HepG2 (cell line): ENCODE data around the gene ARHGAP11B.

ENCODE experiments used
- ATAC-seq: fragments of 200-7000 bp; cut with Tn5 transposase; 3 replicates; pipeline ENCODE4 v1.9.1; 2020; ENCODE audit warnings: mild to moderate bottlenecking, moderate library complexity
- BruUV-seq: library from RNA; stranded (reverse); fragments of 400-500 nt; replicated peaks from 2 replicates; lab custom pipeline; 2021; lab: Mats Ljungman, UMichigan
- CTCF ChIA-PET: fragments of 300-600 bp; formaldehyde crosslinking; extraction: SDS; loops from one replicate; lab custom pipeline; 2021; ENCODE audit warnings: low total read pairs, inconsistent platforms, low intra/inter-chr PET ratio; lab: Yijun Ruan, JAX
- POLR2A ChIA-PET: fragments of 350-600 bp; sonication (Branson Sonifier 250); formaldehyde crosslinking; loops from one replicate; lab custom pipeline; 2020; ENCODE audit warnings: antibody characterized with exemption, inconsistent platforms; lab: Yijun Ruan, JAX
- DNase-seq: peaks from one replicate; pipeline ENCODE4 v3.0.0-alpha.2; 2015; ENCODE audit warnings: low spot score
- FAIRE-seq: peaks from 3 replicates; lab custom pipeline; 2011; peaks lifted over from hg19 to GRCh38; lab: Jason Lieb, UNC
- H2AFZ ChIP-seq: one replicate; pipeline ENCODE4 v1.6.1; 2011; ENCODE audit warnings: low read length, inconsistent platforms
- H3K27ac ChIP-seq: fragments of 300-600 bp; 3 replicates; pipeline ENCODE4 v1.8.0; 2011; ENCODE audit warnings: mixed run types, mild to moderate bottlenecking, mixed read lengths, low read length, inconsistent platforms; ENCODE audit not compliant: insufficient read depth; ENCODE audit errors: extremely low read length
- H3K27me3 ChIP-seq, 2 experiments: fragments of 200-600 bp in 1 of 2; 2 replicates in 1 of 2; 3 replicates in 1 of 2; pipeline versions ENCODE4 v1.6.0 to v1.8.0; 2011; ENCODE audit warnings: low read length in 2 of 2, mild to moderate bottlenecking in 2 of 2, moderate library complexity in 2 of 2, inconsistent platforms in 1 of 2; ENCODE audit not compliant: insufficient read depth in 2 of 2, control insufficient read depth in 1 of 2
- H3K36me3 ChIP-seq, 2 experiments: fragments of 200-600 bp in 1 of 2; replicated peaks in 1 of 2; 2 replicates in 1 of 2; 3 replicates in 1 of 2; pipeline versions ENCODE4 v1.5.1 to v1.8.0; 2011; ENCODE audit warnings: low read length in 2 of 2, inconsistent platforms in 1 of 2; ENCODE audit not compliant: insufficient read depth in 2 of 2, control insufficient read depth in 1 of 2
- H3K4me1 ChIP-seq: 2 replicates; pipeline ENCODE4 v1.5.1; 2012; ENCODE audit warnings: low read length, inconsistent platforms; ENCODE audit not compliant: insufficient read depth
- H3K4me2 ChIP-seq: 2 replicates; pipeline ENCODE4 v1.6.0; 2011; ENCODE audit warnings: low read depth, low read length, inconsistent platforms
- H3K4me3 ChIP-seq, 3 experiments: fragments of 200-600 bp in 1 of 3; sonication (generic), shearing (Covaris generic) in 1 of 3; replicated peaks in 1 of 3; 2 replicates each; pipeline ENCODE4 v1.5.1; 2011 to 2016; ENCODE audit warnings: low read length in 3 of 3, inconsistent platforms in 2 of 3, low read depth in 2 of 3, mild to moderate bottlenecking in 2 of 3, control low read depth in 1 of 3, mixed read lengths in 1 of 3; ENCODE audit not compliant: insufficient read depth in 1 of 3
- H3K79me2 ChIP-seq: one replicate; pipeline ENCODE4 v1.6.1; 2011; ENCODE audit warnings: low read length, inconsistent platforms; ENCODE audit not compliant: insufficient read depth
- H3K9ac ChIP-seq: 2 replicates; pipeline ENCODE4 v1.6.0; 2011; ENCODE audit warnings: mild to moderate bottlenecking, low read depth, low read length, inconsistent platforms; ENCODE audit not compliant: insufficient read depth
- H3K9me3 ChIP-seq: 2 replicates; pipeline ENCODE4 v1.5.1; 2012; ENCODE audit warnings: mild to moderate bottlenecking, low read length
- H4K20me1 ChIP-seq: 2 replicates; pipeline ENCODE4 v1.6.0; 2011; ENCODE audit warnings: inconsistent platforms, mild to moderate bottlenecking, low read length, moderate library complexity; ENCODE audit not compliant: insufficient read depth
- FOSL2 ChIP-seq: sonication (generic); formaldehyde crosslinking; IDR thresholded peaks from 2 replicates; pipeline ENCODE4 v1.4.0; 2020; ENCODE audit warnings: missing genetic modification reagents
- FOXJ3 ChIP-seq: sonication (generic); formaldehyde crosslinking; IDR thresholded peaks from 2 replicates; pipeline ENCODE4 v1.4.0; 2020; ENCODE audit warnings: missing genetic modification reagents, mild to moderate bottlenecking, borderline replicate concordance
- NFE2L2 ChIP-seq: fragments of 150-350 bp; IDR thresholded peaks from 2 replicates; pipeline ENCODE4 v1.6.1; 2014; ENCODE audit warnings: low read length
- PAX8 ChIP-seq: sonication (generic); formaldehyde crosslinking; IDR thresholded peaks from 2 replicates; pipeline ENCODE4 v1.8.0; 2022; ENCODE audit warnings: mild to moderate bottlenecking, missing genetic modification reagents, borderline replicate concordance
- SALL1 ChIP-seq: sonication (generic); formaldehyde crosslinking; IDR thresholded peaks from 2 replicates; pipeline ENCODE4 v1.8.0; 2022; ENCODE audit warnings: mild to moderate bottlenecking, missing genetic modification reagents
- ZMYM3 ChIP-seq: sonication (generic); formaldehyde crosslinking; IDR thresholded peaks from 2 replicates; pipeline ENCODE4 v1.5.1; 2020; ENCODE audit warnings: mild to moderate bottlenecking, missing genetic modification reagents
- WGBS: methylation state at CpG from one replicate; pipeline ENCODE4 v1.1.6; 2017; ENCODE audit warnings: low lambda C conversion rate; 5-methylcytosine and 5-hydroxymethylcytosine counted together
- in situ Hi-C: cut with HindIII; loops from 2 replicates; pipeline ENCODE4 v1.10.0; 2017; ENCODE audit warnings: low pct_unique_long_range_greater_than_20kb; ENCODE audit not compliant: extremely low pct_ligation_motif_present
- intact Hi-C: fragments of 100-400 bp; cut with micrococcal nuclease; formaldehyde crosslinking; loops from one replicate; pipeline ENCODE4 v1.10.0; 2022; ENCODE audit not compliant: unreplicated experiment
- TF ChIP-seq, protein P1 (sequence below): sonication (generic); formaldehyde crosslinking; IDR thresholded peaks from 2 replicates; pipeline ENCODE4 v1.8.1; 2023; ENCODE audit warnings: mild to moderate bottlenecking, inconsistent platforms, moderate library complexity, missing genetic modification reagents, borderline replicate concordance
- TF ChIP-seq, protein P2 (sequence below): IDR thresholded peaks from 2 replicates; pipeline ENCODE4 v1.6.1; 2016; ENCODE audit warnings: missing biosample characterization, missing genetic modification reagents, low read depth
- TF ChIP-seq, protein P3 (sequence below): sonication (generic); formaldehyde crosslinking; IDR thresholded peaks from 2 replicates; pipeline ENCODE4 v1.5.1; 2020; ENCODE audit warnings: missing genetic modification reagents, mild to moderate bottlenecking, borderline replicate concordance

Gene ARHGAP11B

DNA sequence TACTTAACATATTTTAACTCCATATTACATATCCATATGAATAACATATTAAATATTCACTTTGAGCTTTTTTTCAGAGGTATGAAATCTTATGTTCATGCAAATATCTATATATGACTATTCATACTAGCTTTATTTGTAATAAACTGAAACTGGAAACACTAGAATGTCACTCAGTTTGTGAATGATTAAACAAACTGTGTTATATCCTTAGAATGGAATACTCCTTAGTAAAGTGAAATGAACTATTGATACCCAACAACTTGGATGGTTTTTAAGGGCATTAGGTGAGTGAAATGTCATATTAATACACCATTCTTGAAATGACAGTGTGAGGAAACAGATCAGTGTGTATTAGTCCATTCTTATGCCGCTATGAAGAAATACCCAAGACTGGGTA lies 45.4 kb downstream of the ARHGAP11B start:
- no peak for ATAC-seq
- WGBS, result 100% methylated on average over 1 of the region's 1 CpG
- Histone ChIP-seq H3K9ac (no peak overlapping the region), H3K4me1 (no peaks in the 10 kb centered on the region), H3K36me3 (peaks cover 1 to 10% of the 10 kb centered on the region in 2 experiments; a peak in 2 of 5 replicates), H3K4me3 (no peak overlapping the region), H2AFZ (no peak overlapping the region), H3K27ac (no peak overlapping the region), H4K20me1 (no peaks in the 10 kb centered on the region), H3K79me2 (peaks cover 1% of the 10 kb centered on the region), H3K27me3 (no peaks in the 10 kb centered on the region), H3K9me3 (no peaks in the 10 kb centered on the region), H3K4me2 (no peak overlapping the region)
- DNase-seq, result no peak
- in situ Hi-C loops, result no loop called here
- ChIA-PET CTCF (no interaction called here), POLR2A (no interaction called here)
- BruUV-seq, result no TSS peak
- intact Hi-C loops, result no loop called here
- TF ChIP-seq, protein P1, sequence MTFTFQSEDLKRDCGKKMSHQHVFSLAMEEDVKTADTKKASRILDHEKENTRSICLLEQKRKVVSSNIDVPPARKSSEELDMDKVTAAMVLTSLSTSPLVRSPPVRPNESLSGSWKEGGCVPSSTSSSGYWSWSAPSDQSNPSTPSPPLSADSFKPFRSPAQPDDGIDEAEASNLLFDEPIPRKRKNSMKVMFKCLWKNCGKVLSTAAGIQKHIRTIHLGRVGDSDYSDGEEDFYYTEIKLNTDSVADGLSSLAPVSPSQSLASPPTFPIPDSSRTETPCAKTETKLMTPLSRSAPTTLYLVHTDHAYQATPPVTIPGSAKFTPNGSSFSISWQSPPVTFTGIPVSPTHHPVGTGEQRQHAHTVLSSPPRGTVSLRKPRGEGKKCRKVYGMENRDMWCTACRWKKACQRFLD, result no peak
- TF ChIP-seq NFE2L2, result no peak
- TF ChIP-seq, protein P2, sequence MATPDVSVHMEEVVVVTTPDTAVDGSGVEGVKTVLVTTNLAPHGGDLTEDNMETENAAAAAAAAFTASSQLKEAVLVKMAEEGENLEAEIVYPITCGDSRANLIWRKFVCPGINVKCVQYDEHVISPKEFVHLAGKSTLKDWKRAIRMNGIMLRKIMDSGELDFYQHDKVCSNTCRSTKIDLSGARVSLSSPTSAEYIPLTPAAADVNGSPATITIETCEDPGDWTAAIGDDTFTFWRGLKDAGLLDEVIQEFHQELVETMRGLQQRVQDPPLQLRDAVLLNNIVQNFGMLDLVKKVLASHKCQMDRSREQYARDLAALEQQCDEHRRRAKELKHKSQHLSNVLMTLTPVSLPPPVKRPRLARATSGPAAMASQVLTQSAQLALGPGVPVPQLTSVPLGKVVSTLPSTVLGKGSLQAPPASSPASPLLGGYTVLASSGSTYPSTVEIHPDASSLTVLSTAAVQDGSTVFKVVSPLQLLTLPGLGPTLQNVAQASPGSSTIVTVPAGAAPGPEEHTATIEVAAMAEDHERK, result no peak
- TF ChIP-seq FOSL2 (CRISPR knock-in tag), result no peak
- TF ChIP-seq SALL1 (CRISPR knock-in tag), result no peak
- no peak for TF ChIP-seq ZMYM3 (CRISPR knock-in tag)
- TF ChIP-seq, protein P3, sequence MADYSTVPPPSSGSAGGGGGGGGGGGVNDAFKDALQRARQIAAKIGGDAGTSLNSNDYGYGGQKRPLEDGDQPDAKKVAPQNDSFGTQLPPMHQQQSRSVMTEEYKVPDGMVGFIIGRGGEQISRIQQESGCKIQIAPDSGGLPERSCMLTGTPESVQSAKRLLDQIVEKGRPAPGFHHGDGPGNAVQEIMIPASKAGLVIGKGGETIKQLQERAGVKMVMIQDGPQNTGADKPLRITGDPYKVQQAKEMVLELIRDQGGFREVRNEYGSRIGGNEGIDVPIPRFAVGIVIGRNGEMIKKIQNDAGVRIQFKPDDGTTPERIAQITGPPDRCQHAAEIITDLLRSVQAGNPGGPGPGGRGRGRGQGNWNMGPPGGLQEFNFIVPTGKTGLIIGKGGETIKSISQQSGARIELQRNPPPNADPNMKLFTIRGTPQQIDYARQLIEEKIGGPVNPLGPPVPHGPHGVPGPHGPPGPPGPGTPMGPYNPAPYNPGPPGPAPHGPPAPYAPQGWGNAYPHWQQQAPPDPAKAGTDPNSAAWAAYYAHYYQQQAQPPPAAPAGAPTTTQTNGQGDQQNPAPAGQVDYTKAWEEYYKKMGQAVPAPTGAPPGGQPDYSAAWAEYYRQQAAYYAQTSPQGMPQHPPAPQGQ (CRISPR knock-in tag), result no peak
- TF ChIP-seq FOXJ3 (CRISPR knock-in tag), result no peak
- no peak for TF ChIP-seq PAX8 (CRISPR knock-in tag)
- FAIRE-seq, result no peak
